Mucosa of descending colon (tissue), 3 donors: ENCODE data around the gene KLF16. TPM values are rescaled to one million over a fixed set of nuclear protein-coding genes. Genes with fewer than 3 reads are reported as not detected.

Source experiments
- ATAC-seq: fragments of 200-7000 bp; cut with Tn5 transposase; one replicate; pipeline ENCODE4 v1.9.1; 2020; ENCODE audit warnings: mild to moderate bottlenecking, moderate library complexity
- DNase-seq, 3 donors: peaks; one replicate each; pipeline ENCODE4 v3.0.0-alpha.2; 2020
- H3K36me3 ChIP-seq: fragments of 200-600 bp; one replicate; pipeline ENCODE4 v1.8.0; 2021; ENCODE audit warnings: low read depth, mild to moderate bottlenecking
- H3K4me1 ChIP-seq: fragments of 200-600 bp; one replicate; pipeline ENCODE4 v1.8.0; 2021; ENCODE audit warnings: low read depth, mild to moderate bottlenecking
- H3K4me3 ChIP-seq: fragments of 200-600 bp; one replicate; pipeline ENCODE4 v1.8.0; 2021; ENCODE audit warnings: mild to moderate bottlenecking
- H3K9me3 ChIP-seq: fragments of 200-600 bp; one replicate; pipeline ENCODE4 v1.8.0; 2021; ENCODE audit warnings: mild to moderate bottlenecking
- CTCF ChIP-seq: fragments of 200-600 bp; IDR thresholded peaks from one replicate; pipeline ENCODE4 v1.8.0; 2022; ENCODE audit warnings: antibody characterized with exemption, mild to moderate bottlenecking
- intact Hi-C, 2 donors: fragments of 100-400 bp; cut with DNase I in 1 of 2; cut with micrococcal nuclease in 1 of 2; formaldehyde crosslinking; loops; one replicate each; pipeline versions ENCODE4 v1.11.0 to v1.11.1; 2022; cut with DNase I, micrococcal nuclease
- total RNA-seq, 3 donors: library from RNA; stranded (reverse); fragmentation: NEBNext Ultra II Directional in 2 of 3; extraction: Animal tissue kit (Norgen Biotek cat#: 25700) in 2 of 3; gene quantifications; one replicate each; pipeline versions ENCODE4 v1.2.1 to v1.2.4, GENCODE V29; 2021 to 2023
- donor health status: DM: no; HTN: no; CAD: no; lungs with moderate emphysema.
- donor health status: DM: no; HTN: no; CAD: no.
- donor health status: DM: no; HTN: yes; CAD: no.

KLF16 gene
- total RNA-seq, 3 donors from 2014 or later = 22.6 to 26.5 (median 25.6) TPM

GRCh38 chr19:1819341-1820255, 43.8 kb downstream of the KLF16 start:
- Histone ChIP-seq H3K4me1 (no peaks in the 10 kb centered on the region), H3K4me3 (no peak overlapping the region), H3K36me3 (peaks cover 16% of the 10 kb centered on the region), H3K9me3 (no peaks in the 10 kb centered on the region)
- peak in 2 of 3 donors; percentile 23 to 45 for DNase-seq
- ATAC-seq = no peak
- no peak for TF ChIP-seq CTCF
- intact Hi-C loops = no loop called here

- H3K36me3 ChIP-seq = peaks cover 16% of the 10 kb centered on the region
- H3K9me3 ChIP-seq = no peaks in the 10 kb centered on the region
- intact Hi-C loops = no loop called here
- no peak for ATAC-seq
- TF ChIP-seq CTCF = no peak
- no peaks in the 10 kb centered on the region for H3K4me1 ChIP-seq
- no peak for DNase-seq
- no peak overlapping the region for H3K4me3 ChIP-seq
Observed at GRCh38 chr19:1818549-1819195, 44.7 kb downstream of the KLF16 start.

GRCh38 chr19:1817553-1818179, 45.7 kb downstream of the KLF16 start:
- TF ChIP-seq CTCF = no peak
- Histone ChIP-seq H3K9me3 (no peaks in the 10 kb centered on the region), H3K4me1 (peaks cover 9% of the 10 kb centered on the region), H3K4me3 (no peak overlapping the region), H3K36me3 (peaks cover 16% of the 10 kb centered on the region)
- DNase-seq (peak in 1 of 3 donors; percentile 24), ATAC-seq (no peak)
- intact Hi-C loops = no loop called here

GRCh38 chr19:1816530-1817298, 46.7 kb downstream of the KLF16 start:
- intact Hi-C loops = no loop called here
- no peak for TF ChIP-seq CTCF
- ATAC-seq (no peak), DNase-seq (peak in 2 of 3 donors; percentile 24 to 43)
- H3K36me3 ChIP-seq = peaks cover 16% of the 10 kb centered on the region
- no peak overlapping the region for H3K4me3 ChIP-seq
- H3K9me3 ChIP-seq = no peaks in the 10 kb centered on the region
- peaks cover 12% of the 10 kb centered on the region for H3K4me1 ChIP-seq
